ENCODE results near the gene GPHN. TPM values are rescaled to one million over a fixed set of nuclear protein-coding genes. Genes with fewer than 3 reads are reported as not detected.

The GPHN gene
- total RNA-seq, 1 donor from 2014 or later: 24.9 TPM

GRCh38 chr14:67188326-67188725 is 680.4 kb downstream of the GPHN start:
- TF ChIP-seq, protein P1, sequence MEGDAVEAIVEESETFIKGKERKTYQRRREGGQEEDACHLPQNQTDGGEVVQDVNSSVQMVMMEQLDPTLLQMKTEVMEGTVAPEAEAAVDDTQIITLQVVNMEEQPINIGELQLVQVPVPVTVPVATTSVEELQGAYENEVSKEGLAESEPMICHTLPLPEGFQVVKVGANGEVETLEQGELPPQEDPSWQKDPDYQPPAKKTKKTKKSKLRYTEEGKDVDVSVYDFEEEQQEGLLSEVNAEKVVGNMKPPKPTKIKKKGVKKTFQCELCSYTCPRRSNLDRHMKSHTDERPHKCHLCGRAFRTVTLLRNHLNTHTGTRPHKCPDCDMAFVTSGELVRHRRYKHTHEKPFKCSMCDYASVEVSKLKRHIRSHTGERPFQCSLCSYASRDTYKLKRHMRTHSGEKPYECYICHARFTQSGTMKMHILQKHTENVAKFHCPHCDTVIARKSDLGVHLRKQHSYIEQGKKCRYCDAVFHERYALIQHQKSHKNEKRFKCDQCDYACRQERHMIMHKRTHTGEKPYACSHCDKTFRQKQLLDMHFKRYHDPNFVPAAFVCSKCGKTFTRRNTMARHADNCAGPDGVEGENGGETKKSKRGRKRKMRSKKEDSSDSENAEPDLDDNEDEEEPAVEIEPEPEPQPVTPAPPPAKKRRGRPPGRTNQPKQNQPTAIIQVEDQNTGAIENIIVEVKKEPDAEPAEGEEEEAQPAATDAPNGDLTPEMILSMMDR (IDR thresholded peaks at IDR 0.05; ENCODE audit: unreplicated experiment): no peak
- H3K27me3 Mint-ChIP-seq: no peaks in the 10 kb centered on the region
- H3K27ac Mint-ChIP-seq: no peak overlapping the region
- H3K9me3 Mint-ChIP-seq (ENCODE audit: low read depth): no peaks in the 10 kb centered on the region
- DNase-seq (ENCODE audit: low spot score, unreplicated experiment): no peak
- no peaks in the 10 kb centered on the region for H3K4me1 Mint-ChIP-seq (ENCODE audit: low read depth)
- no peaks in the 10 kb centered on the region for H3K36me3 Mint-ChIP-seq (ENCODE audit: insufficient read depth)
- no peak overlapping the region for H3K4me3 Mint-ChIP-seq (ENCODE audit: low read depth)

DNA sequence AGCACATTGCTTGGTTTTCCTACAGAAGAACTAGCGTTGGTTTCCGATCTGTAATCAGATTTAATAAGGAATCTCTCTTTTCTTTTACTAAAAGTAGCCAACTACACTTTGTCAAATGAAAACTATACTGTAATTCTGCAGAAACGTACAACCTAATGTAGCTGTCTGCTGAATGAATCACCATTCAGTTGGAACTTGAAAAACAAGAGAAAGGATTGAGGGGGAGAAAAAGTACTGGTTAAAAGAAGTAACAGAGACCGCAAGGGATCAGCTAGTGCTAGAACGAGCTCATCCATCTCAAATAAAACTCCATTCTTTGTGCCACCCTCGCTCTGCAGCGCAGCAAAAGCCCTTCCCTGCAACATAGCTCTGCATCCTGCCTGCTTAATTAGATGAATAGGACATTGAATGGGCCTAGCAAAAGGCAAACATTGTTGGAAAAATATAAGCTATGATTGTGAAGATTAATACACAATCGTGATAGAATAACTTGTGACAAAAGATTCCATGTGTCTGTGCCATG is 683.9 kb downstream of the GPHN start:
- Mint-ChIP-seq H3K36me3 (ENCODE audit: insufficient read depth) (no peaks in the 10 kb centered on the region), H3K4me1 (ENCODE audit: low read depth) (no peaks in the 10 kb centered on the region), H3K9me3 (ENCODE audit: low read depth) (no peaks in the 10 kb centered on the region), H3K27me3 (no peaks in the 10 kb centered on the region), H3K27ac (no peak overlapping the region), H3K4me3 (ENCODE audit: low read depth) (no peak overlapping the region)
- DNase-seq (ENCODE audit: low spot score, unreplicated experiment): no peak
- TF ChIP-seq, protein P1 (IDR thresholded peaks at IDR 0.05; ENCODE audit: unreplicated experiment): no peak

GRCh38 chr14:67192366-67192765 is 684.4 kb downstream of the GPHN start:
- Mint-ChIP-seq H3K4me3 (ENCODE audit: low read depth) (no peak overlapping the region), H3K27me3 (no peaks in the 10 kb centered on the region), H3K4me1 (ENCODE audit: low read depth) (no peaks in the 10 kb centered on the region), H3K36me3 (ENCODE audit: insufficient read depth) (no peaks in the 10 kb centered on the region), H3K9me3 (ENCODE audit: low read depth) (no peaks in the 10 kb centered on the region), H3K27ac (no peak overlapping the region)
- TF ChIP-seq, protein P1 (IDR thresholded peaks at IDR 0.05; ENCODE audit: unreplicated experiment): no peak
- DNase-seq (ENCODE audit: low spot score, unreplicated experiment): no peak

DNA sequence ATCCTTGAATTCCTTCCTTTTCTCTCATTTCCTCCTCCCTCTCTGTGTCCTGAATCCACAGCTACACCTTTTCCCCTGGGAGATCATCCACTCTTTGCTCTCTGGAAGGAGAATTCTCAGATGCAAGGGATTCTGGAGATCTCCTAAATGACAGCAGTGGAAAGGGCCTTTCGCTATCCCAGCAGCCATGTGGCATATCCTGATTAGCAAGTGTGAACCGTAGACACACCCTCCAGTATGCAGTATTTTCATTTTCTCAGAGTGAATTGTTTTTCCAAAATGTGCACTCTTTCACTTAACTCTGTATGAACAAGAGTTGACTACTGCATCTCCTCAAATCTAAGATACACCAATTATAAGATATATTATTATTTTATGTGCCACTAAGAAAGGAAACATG is 687.3 kb downstream of the GPHN start:
- Mint-ChIP-seq H3K27me3 (no peaks in the 10 kb centered on the region), H3K27ac (no peak overlapping the region), H3K36me3 (ENCODE audit: insufficient read depth) (no peaks in the 10 kb centered on the region), H3K4me3 (ENCODE audit: low read depth) (no peak overlapping the region), H3K4me1 (ENCODE audit: low read depth) (no peaks in the 10 kb centered on the region), H3K9me3 (ENCODE audit: low read depth) (no peaks in the 10 kb centered on the region)
- TF ChIP-seq, protein P1 (IDR thresholded peaks at IDR 0.05; ENCODE audit: unreplicated experiment): no peak
- no peak for DNase-seq (ENCODE audit: low spot score, unreplicated experiment)

- no peak for DNase-seq (ENCODE audit: low spot score, unreplicated experiment)
- Mint-ChIP-seq H3K9me3 (ENCODE audit: low read depth) (no peaks in the 10 kb centered on the region), H3K27me3 (no peaks in the 10 kb centered on the region), H3K4me3 (ENCODE audit: low read depth) (no peak overlapping the region), H3K27ac (no peak overlapping the region), H3K36me3 (ENCODE audit: insufficient read depth) (no peaks in the 10 kb centered on the region), H3K4me1 (ENCODE audit: low read depth) (no peaks in the 10 kb centered on the region)
- TF ChIP-seq, protein P1 (IDR thresholded peaks at IDR 0.05; ENCODE audit: unreplicated experiment): no peak
Observed at GRCh38 chr14:67199016-67199415, 691.1 kb downstream of the GPHN start.

All from progenitor cell of endocrine pancreas (in vitro differentiated cells).